GM12865 (cell line): Measurements from ENCODE around the gene DLG2.

Source experiments
- DNase-seq: peaks from one replicate; pipeline ENCODE4 v3.0.0; 2010; ENCODE audit warnings: low read depth
- H3K4me3 ChIP-seq: 2 replicates; pipeline ENCODE4 v1.5.1; 2011; ENCODE audit warnings: mild to moderate bottlenecking, low read depth, low read length, control low read depth
- CTCF ChIP-seq: IDR thresholded peaks from 2 replicates; pipeline ENCODE4 v1.5.1; 2011; ENCODE audit warnings: low read length, control low read depth, low read depth, inconsistent platforms; ENCODE audit not compliant: insufficient read depth; ENCODE audit errors: missing control alignments

The DLG2 gene

GRCh38 chr11:85531191-85531897 is 95.8 kb downstream of the DLG2 start:
- DNase-seq = no peak
- no peak for TF ChIP-seq CTCF
- no peak overlapping the region for H3K4me3 ChIP-seq

GRCh38 chr11:85530634-85531033 is 96.5 kb downstream of the DLG2 start:
- no peak for DNase-seq
- no peak overlapping the region for H3K4me3 ChIP-seq
- no peak for TF ChIP-seq CTCF

- TF ChIP-seq CTCF = no peak
- no peak for DNase-seq
Observed at GRCh38 chr11:85526564-85526963, 100.6 kb downstream of the DLG2 start.

GRCh38 chr11:85525686-85526085 is 101.5 kb downstream of the DLG2 start:
- no peak for DNase-seq
- TF ChIP-seq CTCF = no peak
- no peak overlapping the region for H3K4me3 ChIP-seq

More at GRCh38 chr11:85526564-85526963, 100.6 kb downstream of the DLG2 start:
- H3K4me3 ChIP-seq = no peak overlapping the region

- no peak overlapping the region for H3K4me3 ChIP-seq
- DNase-seq = no peak
- TF ChIP-seq CTCF = no peak
Observed at GRCh38 chr11:85517272-85517671, 109.9 kb downstream of the DLG2 start.

GRCh38 chr11:85495918-85496317 is 131.2 kb downstream of the DLG2 start:
- TF ChIP-seq CTCF = no peak
- no peak overlapping the region for H3K4me3 ChIP-seq
- no peak for DNase-seq

GRCh38 chr11:85494396-85494795 is 132.7 kb downstream of the DLG2 start:
- no peak overlapping the region for H3K4me3 ChIP-seq
- no peak for DNase-seq
- no peak for TF ChIP-seq CTCF
